GM13977 (cell line): ENCODE measurements around the gene ARL3.

ENCODE experiments used
- DNase-seq: peaks from one replicate; pipeline ENCODE4 v3.0.0; 2012; ENCODE audit warnings: low spot score
- in situ Hi-C: fragments of 300-500 bp; cut with MboI; formaldehyde crosslinking; loops from one replicate; pipeline ENCODE4 v1.12.0; 2022; ENCODE audit warnings: low sequenced_read_pairs, low pct_unique_long_range_greater_than_20kb, mixed read lengths, inconsistent platforms; ENCODE audit not compliant: unreplicated experiment
- TF ChIP-seq, protein P1 (sequence below): IDR thresholded peaks from 2 replicates; pipeline ENCODE4 v1.5.1; 2012; ENCODE audit warnings: mild to moderate bottlenecking, control low read depth; ENCODE audit not compliant: insufficient read depth; ENCODE audit errors: extremely low read depth, missing control alignments

Gene ARL3

DNA sequence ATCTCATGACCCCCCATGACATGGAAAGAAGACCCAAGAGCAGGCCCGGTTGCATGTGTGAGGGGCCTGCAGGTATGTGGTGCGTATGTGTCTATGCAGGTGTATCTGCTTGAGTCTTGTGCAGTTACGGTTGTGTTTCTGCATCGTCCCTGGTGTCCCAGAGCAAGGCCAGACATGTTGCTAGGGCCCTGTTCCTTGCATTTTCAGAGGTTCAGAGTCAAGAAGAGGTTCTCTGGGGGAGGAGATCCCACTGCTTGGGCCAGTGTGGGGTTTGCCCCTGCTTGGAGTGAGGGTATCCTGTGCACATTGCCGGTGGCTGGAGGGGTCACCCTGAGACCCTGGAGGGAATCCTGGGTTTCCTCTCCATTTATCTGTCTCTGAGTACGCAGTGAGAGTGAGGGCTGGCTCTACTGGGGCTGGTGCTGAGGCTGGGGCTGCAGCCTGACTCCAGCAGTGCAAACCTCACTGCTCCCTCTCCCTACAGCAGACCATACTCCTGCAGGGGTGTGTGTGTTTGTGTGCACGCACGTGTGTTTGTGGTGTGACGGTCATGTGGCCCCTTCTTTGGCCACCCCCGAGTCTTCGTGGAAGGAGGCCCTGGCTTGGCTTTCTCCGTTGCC, 65.8 kb downstream of the ARL3 start:
- DNase-seq = no peak
- TF ChIP-seq, protein P1, sequence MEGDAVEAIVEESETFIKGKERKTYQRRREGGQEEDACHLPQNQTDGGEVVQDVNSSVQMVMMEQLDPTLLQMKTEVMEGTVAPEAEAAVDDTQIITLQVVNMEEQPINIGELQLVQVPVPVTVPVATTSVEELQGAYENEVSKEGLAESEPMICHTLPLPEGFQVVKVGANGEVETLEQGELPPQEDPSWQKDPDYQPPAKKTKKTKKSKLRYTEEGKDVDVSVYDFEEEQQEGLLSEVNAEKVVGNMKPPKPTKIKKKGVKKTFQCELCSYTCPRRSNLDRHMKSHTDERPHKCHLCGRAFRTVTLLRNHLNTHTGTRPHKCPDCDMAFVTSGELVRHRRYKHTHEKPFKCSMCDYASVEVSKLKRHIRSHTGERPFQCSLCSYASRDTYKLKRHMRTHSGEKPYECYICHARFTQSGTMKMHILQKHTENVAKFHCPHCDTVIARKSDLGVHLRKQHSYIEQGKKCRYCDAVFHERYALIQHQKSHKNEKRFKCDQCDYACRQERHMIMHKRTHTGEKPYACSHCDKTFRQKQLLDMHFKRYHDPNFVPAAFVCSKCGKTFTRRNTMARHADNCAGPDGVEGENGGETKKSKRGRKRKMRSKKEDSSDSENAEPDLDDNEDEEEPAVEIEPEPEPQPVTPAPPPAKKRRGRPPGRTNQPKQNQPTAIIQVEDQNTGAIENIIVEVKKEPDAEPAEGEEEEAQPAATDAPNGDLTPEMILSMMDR = no peak
- in situ Hi-C loops = no loop called here

DNA sequence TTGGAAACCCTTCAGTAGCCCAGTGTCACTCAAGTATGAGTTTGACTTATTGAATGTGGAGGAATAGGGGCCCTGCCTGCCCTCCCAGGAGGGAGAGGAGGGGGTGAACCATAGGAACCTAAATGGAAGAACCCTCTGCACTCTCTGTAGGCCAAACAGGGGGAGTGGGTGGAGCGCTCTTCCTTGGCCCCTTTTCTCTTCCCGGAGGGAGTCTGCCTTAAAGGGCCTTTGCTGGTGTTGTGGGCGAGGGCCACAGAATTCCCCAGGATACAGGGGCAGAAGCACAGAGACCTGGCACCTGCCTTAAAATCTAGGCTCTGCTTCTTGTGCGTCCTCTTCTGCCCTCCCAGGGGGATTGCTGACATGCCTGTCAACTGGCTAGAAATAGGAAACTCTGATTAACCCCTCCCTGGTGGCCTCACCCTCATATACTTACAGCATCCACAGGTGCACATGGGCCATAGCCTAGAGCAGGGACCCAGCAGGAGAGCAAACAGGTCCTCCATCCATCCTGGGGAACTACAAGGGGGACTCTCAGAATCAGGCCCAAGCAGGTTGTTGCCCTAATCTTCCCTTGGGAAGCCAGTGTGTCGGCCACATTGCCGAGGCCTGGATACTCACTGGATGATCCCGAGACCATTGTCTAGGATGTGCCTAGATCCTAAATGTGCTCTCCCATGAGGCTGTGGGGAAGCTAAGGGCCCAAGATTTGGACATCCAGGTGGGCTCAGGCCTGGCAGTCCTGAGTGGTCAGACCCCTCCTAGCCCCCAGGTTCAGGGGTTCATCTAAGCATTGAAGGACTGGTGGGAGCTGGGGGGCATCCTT, 66.5 kb downstream of the ARL3 start:
- TF ChIP-seq, protein P1 = no peak
- no peak for DNase-seq
- in situ Hi-C loops = no loop called here

DNA sequence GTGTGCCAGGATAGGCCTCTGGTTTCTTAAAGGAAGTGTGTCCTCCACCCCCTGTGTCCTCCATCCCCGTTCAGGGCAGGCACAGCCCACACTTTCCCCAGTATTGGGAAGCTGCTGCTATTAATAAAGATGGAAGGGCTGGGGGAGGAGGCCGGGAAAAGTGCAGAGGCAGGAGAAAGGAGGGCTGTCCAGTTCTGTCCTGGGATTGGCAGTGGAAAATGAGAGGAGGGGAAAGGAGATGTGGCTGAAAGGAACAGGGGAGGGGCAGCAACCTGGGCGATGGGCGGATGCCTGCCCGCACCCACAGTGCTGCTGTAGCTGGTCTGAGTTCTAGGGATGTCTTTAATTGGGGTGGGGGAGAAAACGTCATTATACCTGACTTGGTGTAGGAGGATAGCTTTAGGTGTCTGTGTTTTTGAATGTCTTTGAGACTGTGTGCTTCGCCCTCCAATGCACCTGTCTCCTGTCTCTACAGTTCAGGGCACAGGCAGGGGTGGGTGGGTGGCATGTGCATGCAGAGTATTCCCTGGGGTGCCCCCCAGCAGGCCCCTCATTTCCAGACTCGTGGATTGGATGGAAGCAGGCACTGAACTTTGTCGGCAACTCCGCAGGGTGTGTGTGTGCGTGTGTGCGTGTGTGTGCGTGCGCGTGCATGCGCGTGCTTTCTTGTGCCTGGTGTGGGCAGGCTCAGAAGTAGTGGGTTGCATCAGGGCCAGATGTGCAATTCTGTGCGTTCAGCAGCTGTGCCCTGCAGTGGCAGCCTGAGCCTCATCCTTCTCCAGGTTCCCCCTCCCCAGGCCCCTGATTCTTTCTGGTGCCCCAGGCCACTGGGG, 67.4 kb downstream of the ARL3 start:
- TF ChIP-seq, protein P1 = no peak
- in situ Hi-C loops = no loop called here
- no peak for DNase-seq

DNA sequence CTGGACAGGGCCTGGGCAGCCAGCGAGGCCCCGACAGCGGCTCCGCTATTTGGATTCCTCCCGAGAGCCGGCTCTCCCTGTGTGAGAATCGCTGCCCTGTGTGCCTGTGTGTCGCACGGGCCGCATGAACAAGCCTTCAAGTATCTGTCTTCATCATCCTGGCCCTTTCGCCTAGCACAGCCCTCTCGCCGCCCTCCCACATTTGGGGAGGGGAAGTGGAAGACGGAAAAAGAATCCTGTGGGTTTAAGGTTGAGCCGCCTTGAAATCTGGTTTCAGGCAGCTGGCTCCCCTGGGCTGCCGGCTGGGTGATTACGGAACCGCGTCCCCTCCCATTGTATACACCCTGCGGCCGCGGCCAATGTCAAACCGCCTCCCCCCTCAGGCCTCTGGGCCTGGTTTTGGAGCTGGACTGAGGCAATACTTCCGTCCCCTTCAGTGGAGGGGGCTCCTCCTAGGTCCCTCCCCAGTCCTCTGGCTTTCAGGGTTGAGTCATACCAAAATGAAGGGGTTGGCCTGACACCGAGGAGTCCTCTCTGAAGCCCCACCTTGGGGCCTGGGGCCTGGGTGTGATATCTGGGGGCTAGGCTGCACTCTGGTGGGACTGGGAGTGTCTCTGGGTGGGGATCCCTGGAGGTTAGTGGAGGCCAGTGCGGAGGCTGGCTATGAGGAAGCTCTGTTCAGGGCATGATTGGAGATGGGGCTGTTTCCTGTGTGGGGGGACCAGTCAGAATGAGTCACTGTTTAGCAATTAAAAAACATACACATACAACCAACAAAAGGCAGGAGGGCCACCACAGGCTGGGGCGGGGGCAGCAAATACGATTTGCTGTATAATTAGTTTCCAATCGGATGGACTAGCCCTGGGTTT, 68.2 kb downstream of the ARL3 start:
- in situ Hi-C loops = no loop called here
- TF ChIP-seq, protein P1 = no peak
- DNase-seq = peak; percentile 82

DNA sequence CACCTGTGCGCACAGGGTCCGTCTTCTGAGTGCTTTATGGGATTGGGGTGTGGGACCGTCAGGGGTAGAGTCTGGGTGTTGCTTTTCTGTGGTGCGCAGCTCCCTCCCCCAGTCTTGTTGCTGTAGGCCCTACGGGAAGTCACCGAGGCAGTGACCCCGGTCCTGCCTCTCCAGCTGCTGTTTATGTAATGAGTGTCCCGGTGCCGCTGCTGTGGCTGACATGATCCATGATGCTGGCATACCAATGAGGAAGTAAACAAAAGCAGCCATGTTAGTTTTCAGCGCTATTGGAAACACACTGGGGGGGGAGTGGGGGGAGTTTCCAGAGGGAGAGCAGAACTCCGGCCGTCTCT, 68.8 kb downstream of the ARL3 start:
- DNase-seq = no peak
- in situ Hi-C loops = no loop called here
- TF ChIP-seq, protein P1 = no peak
